ENCODE measurements around the gene MAML1. TPM values are rescaled to one million over a fixed set of nuclear protein-coding genes. Genes with fewer than 3 reads are reported as not detected.

The MAML1 gene
- total and polyA plus RNA-seq, 10 of the 15 experiments (the other 5 are each of a cell fraction or from before 2014, with no cell fraction given), result 0.42 to 23.9 (median 7.3) TPM

DNA sequence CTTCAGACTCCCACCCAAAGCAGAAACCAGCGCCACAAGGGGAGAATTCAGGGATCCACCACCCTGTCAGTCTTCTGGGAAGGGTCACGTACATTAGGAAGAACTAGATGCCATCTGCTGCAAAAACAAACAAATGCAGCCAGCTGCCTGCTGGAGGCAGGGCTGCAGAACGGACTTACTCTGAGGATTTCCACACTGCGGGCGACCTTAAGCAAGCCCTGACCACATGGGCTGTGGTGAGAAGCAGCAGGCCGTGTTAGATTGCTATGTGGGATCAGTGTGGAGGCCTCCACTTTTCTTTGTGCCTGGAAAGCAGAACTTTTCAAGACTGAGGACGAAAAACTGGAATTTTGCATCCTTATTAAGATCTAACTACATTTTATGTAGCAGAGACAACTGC lies 47.7 kb downstream of the MAML1 start (continued):
- TF ChIP-seq, protein P1, sequence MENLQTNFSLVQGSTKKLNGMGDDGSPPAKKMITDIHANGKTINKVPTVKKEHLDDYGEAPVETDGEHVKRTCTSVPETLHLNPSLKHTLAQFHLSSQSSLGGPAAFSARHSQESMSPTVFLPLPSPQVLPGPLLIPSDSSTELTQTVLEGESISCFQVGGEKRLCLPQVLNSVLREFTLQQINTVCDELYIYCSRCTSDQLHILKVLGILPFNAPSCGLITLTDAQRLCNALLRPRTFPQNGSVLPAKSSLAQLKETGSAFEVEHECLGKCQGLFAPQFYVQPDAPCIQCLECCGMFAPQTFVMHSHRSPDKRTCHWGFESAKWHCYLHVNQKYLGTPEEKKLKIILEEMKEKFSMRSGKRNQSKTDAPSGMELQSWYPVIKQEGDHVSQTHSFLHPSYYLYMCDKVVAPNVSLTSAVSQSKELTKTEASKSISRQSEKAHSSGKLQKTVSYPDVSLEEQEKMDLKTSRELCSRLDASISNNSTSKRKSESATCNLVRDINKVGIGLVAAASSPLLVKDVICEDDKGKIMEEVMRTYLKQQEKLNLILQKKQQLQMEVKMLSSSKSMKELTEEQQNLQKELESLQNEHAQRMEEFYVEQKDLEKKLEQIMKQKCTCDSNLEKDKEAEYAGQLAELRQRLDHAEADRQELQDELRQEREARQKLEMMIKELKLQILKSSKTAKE (IDR thresholded peaks at IDR 0.05; ENCODE audit: low read depth, poor library complexity, severe bottlenecking), result no peak
- TF ChIP-seq DPF2 (IDR thresholded peaks at IDR 0.05), result no peak
- no peak for TF ChIP-seq ASH2L (IDR thresholded peaks at IDR 0.05; ENCODE audit: borderline replicate concordance, low read depth)
- TF ChIP-seq ZNF207 (IDR thresholded peaks at IDR 0.05; ENCODE audit: borderline replicate concordance), result no peak
- TF ChIP-seq, protein P2, sequence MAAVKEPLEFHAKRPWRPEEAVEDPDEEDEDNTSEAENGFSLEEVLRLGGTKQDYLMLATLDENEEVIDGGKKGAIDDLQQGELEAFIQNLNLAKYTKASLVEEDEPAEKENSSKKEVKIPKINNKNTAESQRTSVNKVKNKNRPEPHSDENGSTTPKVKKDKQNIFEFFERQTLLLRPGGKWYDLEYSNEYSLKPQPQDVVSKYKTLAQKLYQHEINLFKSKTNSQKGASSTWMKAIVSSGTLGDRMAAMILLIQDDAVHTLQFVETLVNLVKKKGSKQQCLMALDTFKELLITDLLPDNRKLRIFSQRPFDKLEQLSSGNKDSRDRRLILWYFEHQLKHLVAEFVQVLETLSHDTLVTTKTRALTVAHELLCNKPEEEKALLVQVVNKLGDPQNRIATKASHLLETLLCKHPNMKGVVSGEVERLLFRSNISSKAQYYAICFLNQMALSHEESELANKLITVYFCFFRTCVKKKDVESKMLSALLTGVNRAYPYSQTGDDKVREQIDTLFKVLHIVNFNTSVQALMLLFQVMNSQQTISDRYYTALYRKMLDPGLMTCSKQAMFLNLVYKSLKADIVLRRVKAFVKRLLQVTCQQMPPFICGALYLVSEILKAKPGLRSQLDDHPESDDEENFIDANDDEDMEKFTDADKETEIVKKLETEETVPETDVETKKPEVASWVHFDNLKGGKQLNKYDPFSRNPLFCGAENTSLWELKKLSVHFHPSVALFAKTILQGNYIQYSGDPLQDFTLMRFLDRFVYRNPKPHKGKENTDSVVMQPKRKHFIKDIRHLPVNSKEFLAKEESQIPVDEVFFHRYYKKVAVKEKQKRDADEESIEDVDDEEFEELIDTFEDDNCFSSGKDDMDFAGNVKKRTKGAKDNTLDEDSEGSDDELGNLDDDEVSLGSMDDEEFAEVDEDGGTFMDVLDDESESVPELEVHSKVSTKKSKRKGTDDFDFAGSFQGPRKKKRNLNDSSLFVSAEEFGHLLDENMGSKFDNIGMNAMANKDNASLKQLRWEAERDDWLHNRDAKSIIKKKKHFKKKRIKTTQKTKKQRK (IDR thresholded peaks at IDR 0.05; ENCODE audit: low read depth, low read length), result no peak
- TF ChIP-seq NFYB (IDR thresholded peaks at IDR 0.05; ENCODE audit: insufficient read depth, low read depth, low read length), result no peak

DNA sequence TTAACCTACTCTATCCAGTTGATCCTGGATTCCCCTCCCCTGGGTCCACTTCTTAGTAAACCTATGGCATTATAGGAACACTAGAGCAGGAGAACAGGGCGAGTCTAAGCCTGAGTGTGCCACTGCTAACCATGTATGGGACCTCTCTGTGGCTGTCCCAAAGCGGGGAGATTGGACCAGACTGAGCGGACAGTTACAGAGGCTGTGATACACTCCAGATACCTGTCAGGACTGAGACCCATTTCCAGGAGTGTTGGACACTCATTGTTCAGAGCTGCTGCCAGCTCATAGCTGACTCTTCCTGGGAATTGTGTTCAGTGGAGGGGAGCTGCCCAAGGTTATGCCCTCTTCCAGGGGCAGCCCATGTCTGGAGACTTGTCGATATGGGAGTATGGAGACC lies 49.2 kb downstream of the MAML1 start:
- WGBS (ENCODE audit: insufficient coverage, insufficient replicate concordance, low lambda C conversion rate, missing lambda C conversion rate), result 94% methylated on average over 4 of the region's 4 CpGs
- TF ChIP-seq HCFC1 (IDR thresholded peaks at IDR 0.05; ENCODE audit: low read length) (no peak), CBX5 (IDR thresholded peaks at IDR 0.05; ENCODE audit: low read depth) (no peak), MTA2 (IDR thresholded peaks at IDR 0.05; ENCODE audit: low read depth) (no peak), RAD51 (IDR thresholded peaks at IDR 0.05) (no peak), NFXL1 (IDR thresholded peaks at IDR 0.05; ENCODE audit: borderline replicate concordance) (no peak)
- TF ChIP-seq, protein P3, sequence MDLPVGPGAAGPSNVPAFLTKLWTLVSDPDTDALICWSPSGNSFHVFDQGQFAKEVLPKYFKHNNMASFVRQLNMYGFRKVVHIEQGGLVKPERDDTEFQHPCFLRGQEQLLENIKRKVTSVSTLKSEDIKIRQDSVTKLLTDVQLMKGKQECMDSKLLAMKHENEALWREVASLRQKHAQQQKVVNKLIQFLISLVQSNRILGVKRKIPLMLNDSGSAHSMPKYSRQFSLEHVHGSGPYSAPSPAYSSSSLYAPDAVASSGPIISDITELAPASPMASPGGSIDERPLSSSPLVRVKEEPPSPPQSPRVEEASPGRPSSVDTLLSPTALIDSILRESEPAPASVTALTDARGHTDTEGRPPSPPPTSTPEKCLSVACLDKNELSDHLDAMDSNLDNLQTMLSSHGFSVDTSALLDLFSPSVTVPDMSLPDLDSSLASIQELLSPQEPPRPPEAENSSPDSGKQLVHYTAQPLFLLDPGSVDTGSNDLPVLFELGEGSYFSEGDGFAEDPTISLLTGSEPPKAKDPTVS (IDR thresholded peaks at IDR 0.05; ENCODE audit: low read depth, low read length), result no peak
- TF ChIP-seq, protein P4, sequence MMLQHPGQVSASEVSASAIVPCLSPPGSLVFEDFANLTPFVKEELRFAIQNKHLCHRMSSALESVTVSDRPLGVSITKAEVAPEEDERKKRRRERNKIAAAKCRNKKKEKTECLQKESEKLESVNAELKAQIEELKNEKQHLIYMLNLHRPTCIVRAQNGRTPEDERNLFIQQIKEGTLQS (IDR thresholded peaks at IDR 0.05; ENCODE audit: borderline replicate concordance, extremely low read depth, low read depth, low read length), result no peak

More for the DNA sequence above, 49.2 kb downstream of the MAML1 start:
- no peak overlapping the region for H3K4me3 ChIP-seq
- H3K4me1 ChIP-seq (ENCODE audit: control insufficient read depth, insufficient read depth, low read length), result no peaks in the 10 kb centered on the region
- H3K9ac ChIP-seq (ENCODE audit: control insufficient read depth, insufficient read depth, low read length), result no peak overlapping the region
- CTCF ChIA-PET, result interaction anchor here (1.0 kb wide), 1 partner anchor 12 kb away, joined by 3 read pairs; the partner anchor contains the start of gene LTC4S
- no peaks in the 10 kb centered on the region for H3K27me3 ChIP-seq (replicated peaks in 1 of 2; ENCODE audit: control insufficient read depth in 2 of 2, insufficient read depth in 2 of 2, low read length in 1 of 2)
- no peak overlapping the region for H2AFZ ChIP-seq (ENCODE audit: control insufficient read depth, low read depth, low read length)
- peaks cover 5 to 9% of the 10 kb centered on the region in 2 experiments; a peak in 2 of 4 replicates for H3K36me3 ChIP-seq (ENCODE audit: control insufficient read depth in 2 of 2, insufficient read depth in 2 of 2, low read length in 1 of 2)
- SMC1A ChIA-PET (ENCODE audit: uncharacterized antibody, unreplicated experiment), result no interaction called here
- RAD21 ChIA-PET (ENCODE audit: unreplicated experiment), result no interaction called here
- no peak for DNase-seq (ENCODE audit: low read depth, low spot score)
- FAIRE-seq, result no peak
- no peaks in the 10 kb centered on the region for H3K79me2 ChIP-seq (ENCODE audit: control insufficient read depth, insufficient read depth, low read length)
- H3K27ac ChIP-seq (ENCODE audit: control insufficient read depth, insufficient read depth), result no peak overlapping the region
- intact Hi-C loops (cut with micrococcal nuclease; ENCODE audit: unreplicated experiment), result no loop called here
- POLR2A ChIA-PET, result no interaction called here
- BruUV-seq (replicated peaks), result no TSS peak
- no peak overlapping the region for H3K4me2 ChIP-seq (ENCODE audit: control insufficient read depth, insufficient read depth)
- in situ Hi-C loops (cut with MboI), result loop anchor here (25.0 kb wide), 1 partner anchor 305 kb away; no protein-coding TSS in a partner anchor
- H4K20me1 ChIP-seq (ENCODE audit: control insufficient read depth, insufficient read depth), result no peaks in the 10 kb centered on the region
- H3K9me3 ChIP-seq (replicated peaks; ENCODE audit: control insufficient read depth, insufficient read depth, low read length), result no peaks in the 10 kb centered on the region
- ATAC-seq, result no peak
